Neuronal stem cell (in vitro differentiated cells): ENCODE measurements around the gene ZNRD2.

ENCODE experiments used
- DNase-seq: peaks from one replicate; pipeline ENCODE4 v3.0.0-alpha.2; 2013; ENCODE audit warnings: low spot score
- H2AFZ ChIP-seq: one replicate; pipeline ENCODE4 v1.6.1; 2013; ENCODE audit warnings: mild to moderate bottlenecking, low read length, inconsistent platforms
- H2AK5ac ChIP-seq: 2 replicates; pipeline ENCODE4 v1.6.1; 2013; ENCODE audit warnings: low read depth, mild to moderate bottlenecking, inconsistent platforms, low read length, moderate library complexity, mixed read lengths
- H2BK120ac ChIP-seq: 2 replicates; pipeline ENCODE4 v1.6.1; 2013; ENCODE audit warnings: low read depth, mild to moderate bottlenecking, inconsistent platforms, low read length, moderate library complexity, mixed read lengths
- H2BK12ac ChIP-seq: one replicate; pipeline ENCODE4 v1.6.1; 2013; ENCODE audit warnings: low read length, inconsistent platforms
- H2BK15ac ChIP-seq: 2 replicates; pipeline ENCODE4 v1.6.1; 2013; ENCODE audit warnings: mild to moderate bottlenecking, low read length, inconsistent platforms, mixed read lengths
- H2BK5ac ChIP-seq: one replicate; pipeline ENCODE4 v1.6.1; 2013; ENCODE audit warnings: inconsistent platforms, mild to moderate bottlenecking, low read length, moderate library complexity
- H3K14ac ChIP-seq: one replicate; pipeline ENCODE4 v1.6.1; 2013; ENCODE audit warnings: low read length, inconsistent platforms
- H3K18ac ChIP-seq: 2 replicates; pipeline ENCODE4 v1.6.1; 2013; ENCODE audit warnings: low read length, inconsistent platforms
- H3K23ac ChIP-seq: 2 replicates; pipeline ENCODE4 v1.6.1; 2013; ENCODE audit warnings: low read depth, mild to moderate bottlenecking, mixed read lengths, low read length, inconsistent platforms; ENCODE audit not compliant: poor library complexity
- H3K27ac ChIP-seq: replicated peaks from 3 replicates; pipeline ENCODE4 v1.5.1; 2013; ENCODE audit warnings: low read length, inconsistent platforms
- H3K27me3 ChIP-seq, 3 experiments: 2 replicates each; pipeline ENCODE4 v1.6.1; 2013; ENCODE audit warnings: low read length in 3 of 3, mild to moderate bottlenecking in 2 of 3, inconsistent platforms in 1 of 3, low read depth in 1 of 3, mixed read lengths in 1 of 3, moderate library complexity in 1 of 3; ENCODE audit not compliant: control insufficient read depth in 3 of 3, insufficient read depth in 3 of 3
- H3K36me3 ChIP-seq, 2 donors: replicated peaks in 1 of 2; 2 replicates each; pipeline ENCODE4 v1.6.1; 2013; ENCODE audit warnings: low read length in 2 of 2; ENCODE audit not compliant: control insufficient read depth in 2 of 2, insufficient read depth in 2 of 2
- H3K4ac ChIP-seq: 2 replicates; pipeline ENCODE4 v1.6.1; 2013; ENCODE audit warnings: inconsistent platforms, mild to moderate bottlenecking, low read length, moderate library complexity
- H3K4me1 ChIP-seq, 2 donors: 1 replicate in 1 of 2; 2 replicates in 1 of 2; pipeline ENCODE4 v1.6.1; 2013; ENCODE audit warnings: low read length in 2 of 2, low read depth in 1 of 2; ENCODE audit not compliant: control insufficient read depth in 2 of 2, insufficient read depth in 1 of 2
- H3K4me2 ChIP-seq: one replicate; pipeline ENCODE4 v1.6.1; 2013; ENCODE audit warnings: mild to moderate bottlenecking, low read length, inconsistent platforms; ENCODE audit not compliant: insufficient read depth, poor library complexity, severe bottlenecking
- H3K4me3 ChIP-seq, 2 donors: 2 replicates each; pipeline ENCODE4 v1.5.1; 2013; ENCODE audit warnings: low read length in 2 of 2, mild to moderate bottlenecking in 2 of 2, inconsistent platforms in 1 of 2, moderate library complexity in 1 of 2
- H3K79me1 ChIP-seq: one replicate; pipeline ENCODE4 v1.6.1; 2013; ENCODE audit warnings: low read depth, mild to moderate bottlenecking, inconsistent platforms, low read length, moderate library complexity
- H3K9ac ChIP-seq: one replicate; pipeline ENCODE4 v1.6.1; 2013; ENCODE audit warnings: mild to moderate bottlenecking, low read depth, low read length, inconsistent platforms; ENCODE audit not compliant: poor library complexity
- H3K9me3 ChIP-seq, 2 donors: replicated peaks in 1 of 2; 2 replicates each; pipeline versions ENCODE3 to v1.6.1; 2013; ENCODE audit warnings: low read length in 2 of 2, mild to moderate bottlenecking in 2 of 2, inconsistent platforms in 1 of 2, low read depth in 1 of 2, mixed read lengths in 1 of 2, moderate library complexity in 1 of 2; ENCODE audit not compliant: control insufficient read depth in 2 of 2, insufficient read depth in 1 of 2
- H4K8ac ChIP-seq: one replicate; pipeline ENCODE4 v1.6.1; 2013; ENCODE audit warnings: low read depth, mild to moderate bottlenecking, inconsistent platforms, low read length, moderate library complexity
- H4K91ac ChIP-seq: one replicate; pipeline ENCODE4 v1.6.1; 2013; ENCODE audit warnings: low read length, low read depth, mild to moderate bottlenecking, inconsistent platforms; ENCODE audit not compliant: poor library complexity
- WGBS, 2 donors: extraction: QIAGEN DNeasy Blood & Tissue Kit; methylation state at CpG; one replicate each; pipeline ENCODE4 v1.1.7; 2013; ENCODE audit warnings: missing lambda C conversion rate in 2 of 2, mixed read lengths in 1 of 2; ENCODE audit not compliant: insufficient read length in 2 of 2, insufficient replicate concordance in 1 of 2; ENCODE audit errors: extremely low coverage in 2 of 2; 5-methylcytosine and 5-hydroxymethylcytosine counted together

ZNRD2 gene

DNA sequence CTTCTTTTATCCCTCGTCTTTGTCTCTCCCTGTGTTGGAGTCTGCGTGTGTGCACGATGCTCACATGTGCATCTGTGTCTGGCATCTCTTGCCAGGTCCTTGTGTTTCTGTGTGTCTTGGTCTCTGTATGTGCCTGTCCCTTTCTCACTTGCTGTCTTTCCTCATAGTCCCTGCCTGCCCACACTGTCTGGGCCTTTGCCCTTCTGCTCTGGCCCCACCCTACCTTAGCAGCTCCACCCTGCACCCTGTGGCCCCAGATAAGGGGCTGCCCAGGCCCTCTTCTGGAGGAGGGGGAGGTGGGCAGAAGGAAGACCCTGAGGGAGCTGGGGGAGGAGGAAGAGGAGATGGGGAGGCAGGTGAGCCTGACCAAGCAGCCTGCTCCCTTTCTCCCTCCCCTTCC is 8.4 kb downstream of the ZNRD2 start:
- H4K8ac ChIP-seq, result no peak overlapping the region
- no peak for DNase-seq
- no peaks in the 10 kb centered on the region for H3K9me3 ChIP-seq
- peak overlapping the region; percentile 37 for H3K4ac ChIP-seq
- peaks cover 2 to 13% of the 10 kb centered on the region in 2 donors for H3K36me3 ChIP-seq
- H3K18ac ChIP-seq, result peak overlapping the region; percentile 62
- peaks cover 11 to 29% of the 10 kb centered on the region in 2 donors for H3K4me1 ChIP-seq
- H2BK12ac ChIP-seq, result no peak overlapping the region
- H3K4me3 ChIP-seq, result no peak overlapping the region
- peak overlapping the region; percentile 38 for H2AK5ac ChIP-seq
- H2AFZ ChIP-seq, result no peak overlapping the region
- no peak overlapping the region for H3K4me2 ChIP-seq
- H2BK15ac ChIP-seq, result peak overlapping the region; percentile 41
- H3K14ac ChIP-seq, result no peak overlapping the region
- H2BK120ac ChIP-seq, result no peak overlapping the region
- H3K27ac ChIP-seq, result no peak overlapping the region
- no peak overlapping the region for H3K23ac ChIP-seq
- peaks cover 0 to 25% (median 3%) of the 10 kb centered on the region in 3 experiments for H3K27me3 ChIP-seq
- no peak overlapping the region for H2BK5ac ChIP-seq
- H4K91ac ChIP-seq, result no peak overlapping the region
- WGBS, 2 donors, result no CpG with 5 or more reads among the region's 3 CpGs
- H3K79me1 ChIP-seq, result no peaks in the 10 kb centered on the region
- H3K9ac ChIP-seq, result no peak overlapping the region

- H3K4ac ChIP-seq, result no peak overlapping the region
- WGBS, 2 donors, result no CpG with 5 or more reads among the region's 4 CpGs
These were observed 9.0 kb downstream of the ZNRD2 start for GRCh38 chr11:65579291-65579690.

GRCh38 chr11:65580031-65580692 is 9.9 kb downstream of the ZNRD2 start:
- Histone ChIP-seq H3K18ac (no peak overlapping the region), H3K4me2 (no peak overlapping the region), H3K27ac (no peak overlapping the region), H3K27me3 (peaks cover 0 to 32% (median 0%) of the 10 kb centered on the region in 3 experiments), H3K4me1 (peaks cover 11 to 35% of the 10 kb centered on the region in 2 donors), H4K91ac (no peak overlapping the region), H2AFZ (no peak overlapping the region), H2BK5ac (no peak overlapping the region), H3K14ac (no peak overlapping the region), H3K4me3 (no peak overlapping the region), H4K8ac (no peak overlapping the region), H2BK120ac (no peak overlapping the region), H3K4ac (no peak overlapping the region), H2AK5ac (no peak overlapping the region), H3K23ac (no peak overlapping the region), H2BK15ac (no peak overlapping the region), H3K9me3 (no peaks in the 10 kb centered on the region), H3K79me1 (no peaks in the 10 kb centered on the region), H3K9ac (no peak overlapping the region), H2BK12ac (no peak overlapping the region), H3K36me3 (peaks cover 0 to 5% of the 10 kb centered on the region in 2 donors)
- no peak for DNase-seq
- no CpG with 5 or more reads among the region's 19 CpGs for WGBS, 2 donors

More at GRCh38 chr11:65579291-65579690, 9.0 kb downstream of the ZNRD2 start:
- H3K4me3 ChIP-seq, result no peak overlapping the region
- peak overlapping the region; percentile 41 for H2BK15ac ChIP-seq
- H3K79me1 ChIP-seq, result no peaks in the 10 kb centered on the region
- H3K14ac ChIP-seq, result no peak overlapping the region
- no peak overlapping the region for H2BK5ac ChIP-seq
- no peak overlapping the region for H3K18ac ChIP-seq
- H3K27me3 ChIP-seq, result peaks cover 0 to 31% (median 3%) of the 10 kb centered on the region in 3 experiments
- no peak overlapping the region for H3K9ac ChIP-seq
- H3K27ac ChIP-seq, result no peak overlapping the region
- H3K4me1 ChIP-seq, result peaks cover 11 to 29% of the 10 kb centered on the region in 2 donors
- H2AK5ac ChIP-seq, result no peak overlapping the region
- H2BK12ac ChIP-seq, result no peak overlapping the region
- no peak overlapping the region for H3K23ac ChIP-seq
- peaks cover 0 to 11% of the 10 kb centered on the region in 2 donors for H3K36me3 ChIP-seq
- H2AFZ ChIP-seq, result no peak overlapping the region
- H2BK120ac ChIP-seq, result no peak overlapping the region
- no peaks in the 10 kb centered on the region for H3K9me3 ChIP-seq
- no peak overlapping the region for H3K4me2 ChIP-seq
- H4K8ac ChIP-seq, result no peak overlapping the region
- no peak overlapping the region for H4K91ac ChIP-seq
- no peak for DNase-seq

- no peak overlapping the region for H3K4me2 ChIP-seq
- no peak overlapping the region for H2BK5ac ChIP-seq
- no peak overlapping the region for H4K91ac ChIP-seq
- no peak overlapping the region for H2AFZ ChIP-seq
- WGBS, 2 donors, result no CpG with 5 or more reads among the region's 8 CpGs
- no peak overlapping the region for H2AK5ac ChIP-seq
- no peak overlapping the region for H3K23ac ChIP-seq
- no peak for DNase-seq
- H3K18ac ChIP-seq, result no peak overlapping the region
- no peak overlapping the region for H2BK15ac ChIP-seq
- H4K8ac ChIP-seq, result no peak overlapping the region
- no peaks in the 10 kb centered on the region for H3K79me1 ChIP-seq
- no peaks in the 10 kb centered on the region for H3K36me3 ChIP-seq
- peaks cover 0 to 33% (median 0%) of the 10 kb centered on the region in 3 experiments for H3K27me3 ChIP-seq
- no peak overlapping the region for H3K27ac ChIP-seq
- no peak overlapping the region for H2BK12ac ChIP-seq
- no peaks in the 10 kb centered on the region for H3K9me3 ChIP-seq
- no peak overlapping the region for H2BK120ac ChIP-seq
- no peak overlapping the region for H3K4ac ChIP-seq
- H3K9ac ChIP-seq, result no peak overlapping the region
- peaks cover 9 to 35% of the 10 kb centered on the region in 2 donors for H3K4me1 ChIP-seq
- no peak overlapping the region for H3K4me3 ChIP-seq
- H3K14ac ChIP-seq, result no peak overlapping the region
These were observed 10.5 kb downstream of the ZNRD2 start for GRCh38 chr11:65580756-65581155.
